ENCODE data around the gene ZFYVE16. TPM values are rescaled to one million over a fixed set of nuclear protein-coding genes. Genes with fewer than 3 reads are reported as not detected.

ZFYVE16 gene
- total and polyA plus RNA-seq, 2 donors from 2014 or later: 10.2 to 39.4 TPM

- Histone ChIP-seq H3K9me3 (ENCODE audit: control insufficient read depth in 2 of 3, insufficient read depth in 1 of 3, low read length in 3 of 3) (no peaks in the 10 kb centered on the region), H3K4me1 (ENCODE audit: control insufficient read depth in 2 of 3, insufficient read depth in 2 of 3, low read depth in 1 of 3, low read length in 3 of 3) (peaks cover 0 to 3% (median 0%) of the 10 kb centered on the region in 3 donors), H3K27ac (ENCODE audit: low read depth in 2 of 2, low read length in 2 of 2) (peak overlapping the region; percentile 98 to 99), H3K4me3 (ENCODE audit: low read length in 3 of 3) (peak overlapping the region; percentile 81 to 90 (median 81)), H3K36me3 (ENCODE audit: control insufficient read depth in 2 of 3, insufficient read depth in 3 of 3, low read length in 3 of 3) (no peaks in the 10 kb centered on the region), H3K27me3 (ENCODE audit: control insufficient read depth, insufficient read depth, low read length) (no peaks in the 10 kb centered on the region), H3K9ac (ENCODE audit: low read length in 3 of 3) (peak overlapping the region; percentile 49 to 91 (median 74))
- peak; percentile 7 for TF ChIP-seq CTCF (IDR thresholded peaks at IDR 0.05; ENCODE audit: borderline replicate concordance, extremely low read depth, insufficient read depth)
- intact Hi-C loops (cut with DNase I): no loop called here
- FAIRE-seq (no peak), DNase-seq (peak in 4 of 5 donors; percentile 85 to 90 (median 89))
Observed at GRCh38 chr5:80408484-80409366, 861 bp downstream of the ZFYVE16 start.

GRCh38 chr5:80409367-80409966, 1.6 kb downstream of the ZFYVE16 start:
- no peaks in the 10 kb centered on the region for H3K9me3 ChIP-seq (ENCODE audit: control insufficient read depth in 2 of 3, insufficient read depth in 1 of 3, low read length in 3 of 3)
- intact Hi-C loops (cut with DNase I): no loop called here
- peak overlapping the region in 2 of 3 donors; percentile 81 to 90 for H3K4me3 ChIP-seq (ENCODE audit: low read length in 3 of 3)
- H3K36me3 ChIP-seq (ENCODE audit: control insufficient read depth in 2 of 3, insufficient read depth in 3 of 3, low read length in 3 of 3): no peaks in the 10 kb centered on the region
- DNase-seq: peak in 3 of 5 donors; percentile 12 to 58 (median 49)
- H3K27ac ChIP-seq (ENCODE audit: low read depth in 2 of 2, low read length in 2 of 2): no peak overlapping the region
- FAIRE-seq: no peak
- no peaks in the 10 kb centered on the region for H3K27me3 ChIP-seq (ENCODE audit: control insufficient read depth, insufficient read depth, low read length)
- H3K4me1 ChIP-seq (ENCODE audit: control insufficient read depth in 2 of 3, insufficient read depth in 2 of 3, low read depth in 1 of 3, low read length in 3 of 3): peaks cover 0 to 3% (median 0%) of the 10 kb centered on the region in 3 donors
- no peak for TF ChIP-seq CTCF (IDR thresholded peaks at IDR 0.05; ENCODE audit: borderline replicate concordance, extremely low read depth, insufficient read depth)
- peak overlapping the region in 1 of 3 donors; percentile 91 for H3K9ac ChIP-seq (ENCODE audit: low read length in 3 of 3)

- Histone ChIP-seq H3K27ac (ENCODE audit: low read depth in 2 of 2, low read length in 2 of 2) (no peak overlapping the region), H3K9ac (ENCODE audit: low read length in 3 of 3) (no peak overlapping the region), H3K4me3 (ENCODE audit: low read length in 3 of 3) (peak overlapping the region in 1 of 3 donors; percentile 1), H3K36me3 (ENCODE audit: control insufficient read depth in 2 of 3, insufficient read depth in 3 of 3, low read length in 3 of 3) (no peaks in the 10 kb centered on the region), H3K9me3 (ENCODE audit: control insufficient read depth in 2 of 3, insufficient read depth in 1 of 3, low read length in 3 of 3) (no peaks in the 10 kb centered on the region), H3K27me3 (ENCODE audit: control insufficient read depth, insufficient read depth, low read length) (no peaks in the 10 kb centered on the region), H3K4me1 (ENCODE audit: control insufficient read depth in 2 of 3, insufficient read depth in 2 of 3, low read depth in 1 of 3, low read length in 3 of 3) (peaks cover 0 to 2% (median 0%) of the 10 kb centered on the region in 3 donors)
- intact Hi-C loops (cut with DNase I): no loop called here
- no peak for DNase-seq
- FAIRE-seq: no peak
- no peak for TF ChIP-seq CTCF (IDR thresholded peaks at IDR 0.05; ENCODE audit: borderline replicate concordance, extremely low read depth, insufficient read depth)
Observed at GRCh38 chr5:80411589-80412219, 3.8 kb downstream of the ZFYVE16 start.

All from kidney (tissue), 14 donors.